ENCODE measurements around the gene ASXL2.
"Not testable (repeated sequence)": the region's sequence is repeated elsewhere in the genome, so short reads cannot be mapped to it uniquely, and the experiment has no call there.

Gene ASXL2

DNA sequence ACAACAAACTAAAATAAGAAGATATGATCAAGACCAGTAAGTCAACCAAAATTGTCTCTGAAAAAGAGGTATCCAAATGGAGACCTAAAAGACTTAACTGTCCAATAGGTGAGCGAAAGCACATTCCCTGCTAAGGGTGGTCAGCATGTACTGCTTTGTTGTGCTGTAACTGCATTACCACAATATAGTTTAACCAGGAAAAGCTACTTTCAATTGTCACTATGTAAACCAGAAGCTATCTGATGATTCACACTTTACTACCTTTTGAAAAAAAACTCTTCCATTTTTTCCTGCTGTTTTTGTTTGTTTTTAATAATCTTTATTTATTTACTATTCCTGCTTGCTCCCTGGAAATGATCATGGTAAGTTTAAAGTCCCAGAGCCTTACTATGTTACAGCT lies 36.1 kb downstream of the ASXL2 start:
- H3K36me3 Mint-ChIP-seq (ENCODE audit: insufficient read depth), result peaks cover 31% of the 10 kb centered on the region
- H3K9me3 Mint-ChIP-seq, result no peaks in the 10 kb centered on the region
- H3K4me1 Mint-ChIP-seq (ENCODE audit: low read depth in 2 of 2), result peaks cover 0 to 17% of the 10 kb centered on the region in 2 donors
- no peak for DNase-seq
- no peak for ATAC-seq (replicated peaks)
- H3K27me3 Mint-ChIP-seq, result no peaks in the 10 kb centered on the region
- H3K27ac Mint-ChIP-seq, result peak overlapping the region in 1 of 2 donors; percentile 58
- H3K4me3 Mint-ChIP-seq, result no peak overlapping the region

GRCh38 chr2:25838152-25838756 lies 40.0 kb downstream of the ASXL2 start:
- no peak overlapping the region for H3K27ac Mint-ChIP-seq
- peaks cover 27% of the 10 kb centered on the region for H3K36me3 Mint-ChIP-seq (ENCODE audit: insufficient read depth)
- no peaks in the 10 kb centered on the region for H3K9me3 Mint-ChIP-seq
- no peak overlapping the region for H3K4me3 Mint-ChIP-seq
- H3K4me1 Mint-ChIP-seq (ENCODE audit: low read depth in 2 of 2), result peaks cover 4 to 25% of the 10 kb centered on the region in 2 donors
- DNase-seq (no peak), ATAC-seq (replicated peaks) (no peak)
- H3K27me3 Mint-ChIP-seq, result no peaks in the 10 kb centered on the region

DNA sequence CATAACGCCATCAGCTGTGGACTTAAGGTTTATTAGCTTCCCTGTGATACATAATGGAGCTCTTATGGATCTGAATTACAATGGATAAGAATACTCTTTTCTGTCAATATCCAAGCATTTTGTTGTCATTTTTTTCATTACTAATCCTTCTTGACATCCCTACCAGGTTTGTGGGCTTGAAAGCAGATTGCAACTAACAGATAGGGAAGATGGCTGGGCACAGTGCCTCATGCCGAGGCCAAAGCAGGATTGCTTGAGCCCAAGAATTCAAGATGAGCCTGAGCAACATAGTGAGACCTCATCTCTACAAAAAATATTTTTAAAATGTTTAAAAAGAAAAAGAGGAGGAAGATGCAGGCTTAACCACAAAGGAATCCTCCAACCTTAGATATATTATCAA lies 42.4 kb downstream of the ASXL2 start:
- H3K27me3 Mint-ChIP-seq, result no peaks in the 10 kb centered on the region
- no peak overlapping the region for H3K4me3 Mint-ChIP-seq
- DNase-seq, result no peak
- H3K4me1 Mint-ChIP-seq (ENCODE audit: low read depth in 2 of 2), result peaks cover 18 to 41% of the 10 kb centered on the region in 2 donors
- ATAC-seq (replicated peaks), result no peak
- H3K27ac Mint-ChIP-seq, result peak overlapping the region in 1 of 2 donors; percentile 78
- H3K36me3 Mint-ChIP-seq (ENCODE audit: insufficient read depth), result peaks cover 11% of the 10 kb centered on the region
- no peaks in the 10 kb centered on the region for H3K9me3 Mint-ChIP-seq

DNA sequence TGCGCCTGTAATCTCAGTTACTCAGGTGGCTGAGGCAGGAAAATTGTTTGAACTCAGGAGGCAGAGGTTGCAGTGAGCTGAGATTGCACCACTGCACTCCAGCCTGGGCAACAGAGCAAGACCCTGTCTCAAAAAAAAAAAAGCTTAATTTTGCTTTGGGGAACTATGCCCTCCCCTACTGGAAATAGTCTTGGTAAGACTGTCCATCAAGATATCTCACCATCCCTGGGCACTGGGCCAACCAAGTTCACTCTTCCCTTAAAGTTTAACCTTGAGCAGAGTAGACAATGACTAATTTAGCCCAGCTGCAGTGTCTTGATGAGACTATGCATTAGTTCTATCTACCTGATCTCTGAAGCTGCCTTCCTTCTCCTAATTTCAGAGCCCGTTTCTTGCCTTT lies 44.7 kb downstream of the ASXL2 start:
- H3K9me3 Mint-ChIP-seq, result no peaks in the 10 kb centered on the region
- peaks cover 4% of the 10 kb centered on the region for H3K36me3 Mint-ChIP-seq (ENCODE audit: insufficient read depth)
- DNase-seq (no peak), ATAC-seq (replicated peaks) (no peak)
- peak overlapping the region in 1 of 2 donors; percentile 38 for H3K27ac Mint-ChIP-seq
- H3K27me3 Mint-ChIP-seq, result no peaks in the 10 kb centered on the region
- peak overlapping the region in 1 of 2 donors; percentile 27 for H3K4me3 Mint-ChIP-seq
- H3K4me1 Mint-ChIP-seq (ENCODE audit: low read depth in 2 of 2), result peaks cover 29 to 51% of the 10 kb centered on the region in 2 donors

DNA sequence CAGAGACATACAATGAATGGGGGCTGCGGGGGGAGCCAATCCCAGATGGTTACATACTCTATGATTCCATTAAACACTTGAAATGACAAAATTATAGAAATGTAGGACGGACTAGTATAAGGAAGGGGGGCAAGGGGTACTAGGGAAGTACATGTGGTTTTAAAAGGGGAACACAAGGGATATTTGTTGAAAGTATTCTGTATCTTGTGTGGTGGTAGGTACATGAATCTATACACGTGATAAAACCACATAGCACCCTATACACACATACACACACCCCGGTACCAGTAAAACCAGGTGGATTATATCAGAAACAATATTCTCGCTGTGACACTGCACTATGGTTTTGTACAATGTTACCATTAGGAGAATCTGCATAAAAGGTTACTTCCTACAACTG lies 45.4 kb downstream of the ASXL2 start:
- DNase-seq, result no peak
- Mint-ChIP-seq H3K4me1 (ENCODE audit: low read depth in 2 of 2) (peaks cover 29 to 47% of the 10 kb centered on the region in 2 donors), H3K9me3 (no peaks in the 10 kb centered on the region), H3K4me3 (peak overlapping the region in 1 of 2 donors; percentile 27), H3K36me3 (ENCODE audit: insufficient read depth) (peaks cover 4% of the 10 kb centered on the region), H3K27me3 (no peaks in the 10 kb centered on the region), H3K27ac (peak overlapping the region in 1 of 2 donors; percentile 73)
- ATAC-seq (replicated peaks), result no peak

DNA sequence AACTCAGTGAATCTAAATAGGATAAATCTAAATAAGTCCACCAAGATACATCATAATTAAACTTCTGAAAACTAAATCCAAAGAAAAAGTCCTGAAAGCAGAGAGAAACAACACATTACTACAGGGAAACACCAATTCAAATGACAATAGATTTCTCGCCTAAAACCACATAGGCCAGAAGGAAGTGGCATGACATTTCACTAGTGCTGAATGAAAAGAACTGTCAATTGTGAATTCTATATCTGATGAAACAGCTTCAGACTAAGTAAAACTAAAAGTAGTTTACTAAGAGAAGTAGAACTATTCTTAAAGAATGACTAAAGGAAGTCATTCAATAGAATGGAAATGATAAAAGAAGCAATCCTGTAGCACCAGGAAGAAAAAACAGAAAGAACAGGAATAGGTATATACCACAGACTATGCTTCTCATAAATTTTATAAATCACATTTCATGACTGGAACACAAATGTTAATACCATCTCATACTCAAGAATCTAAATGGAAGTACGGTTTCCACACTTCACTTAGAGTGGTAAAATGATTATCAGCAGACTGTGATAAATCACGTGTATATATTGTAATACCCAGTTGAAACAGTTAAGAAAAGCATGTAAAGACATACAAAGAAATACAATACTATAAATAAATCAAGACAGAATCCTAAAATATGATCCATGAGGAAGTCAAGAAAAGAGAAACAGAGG lies 46.4 kb downstream of the ASXL2 start:
- Mint-ChIP-seq H3K27me3 (no peaks in the 10 kb centered on the region), H3K9me3 (no peaks in the 10 kb centered on the region), H3K4me1 (ENCODE audit: low read depth in 2 of 2) (peaks cover 29 to 42% of the 10 kb centered on the region in 2 donors), H3K4me3 (peak overlapping the region; percentile 53 to 57), H3K36me3 (ENCODE audit: insufficient read depth) (peaks cover 4% of the 10 kb centered on the region), H3K27ac (peak overlapping the region; percentile 70 to 73)
- ATAC-seq (replicated peaks) (peak; percentile 96), DNase-seq (no peak)

DNA sequence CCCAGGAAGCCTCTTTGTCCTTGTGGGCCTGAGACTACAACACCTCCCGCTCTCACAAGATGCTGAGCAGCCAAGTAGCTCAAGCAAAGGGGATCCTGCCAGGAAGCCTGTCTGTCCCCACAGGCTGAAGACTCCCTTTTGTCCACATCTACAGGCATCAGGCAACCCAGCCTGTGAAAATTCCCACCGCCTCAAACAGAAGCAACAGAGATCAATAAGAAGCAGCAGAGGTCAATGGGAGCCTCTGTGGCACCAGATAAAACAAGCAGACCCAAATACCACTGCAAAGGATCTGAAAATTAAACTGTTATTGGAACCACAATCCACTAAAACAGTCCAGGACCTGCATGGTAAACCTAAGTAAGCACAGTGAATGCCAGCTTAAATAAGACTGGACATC lies 48.5 kb downstream of the ASXL2 start:
- H3K36me3 Mint-ChIP-seq (ENCODE audit: insufficient read depth), result peaks cover under 1% of the 10 kb centered on the region
- DNase-seq, result no peak
- peak overlapping the region in 1 of 2 donors; percentile 70 for H3K27ac Mint-ChIP-seq
- no peaks in the 10 kb centered on the region for H3K9me3 Mint-ChIP-seq
- peak overlapping the region in 1 of 2 donors; percentile 18 for H3K4me3 Mint-ChIP-seq
- peaks cover 43 to 51% of the 10 kb centered on the region in 2 donors for H3K4me1 Mint-ChIP-seq (ENCODE audit: low read depth in 2 of 2)
- no peaks in the 10 kb centered on the region for H3K27me3 Mint-ChIP-seq
- ATAC-seq (replicated peaks), result no peak

- no peaks in the 10 kb centered on the region for H3K9me3 Mint-ChIP-seq
- H3K27me3 Mint-ChIP-seq, result no peaks in the 10 kb centered on the region
- DNase-seq (no peak), ATAC-seq (replicated peaks) (no peak)
- H3K4me1 Mint-ChIP-seq (ENCODE audit: low read depth in 2 of 2), result peaks cover 46 to 55% of the 10 kb centered on the region in 2 donors
- no peak overlapping the region for H3K4me3 Mint-ChIP-seq
- H3K27ac Mint-ChIP-seq, result peak overlapping the region; percentile 1 to 70
- H3K36me3 Mint-ChIP-seq (ENCODE audit: insufficient read depth), result no peaks in the 10 kb centered on the region
These were observed 48.9 kb downstream of the ASXL2 start for GRCh38 chr2:25829377-25829704.

- H3K4me3 Mint-ChIP-seq; H3K27me3 Mint-ChIP-seq; ATAC-seq (replicated peaks); H3K9me3 Mint-ChIP-seq; DNase-seq; H3K36me3 Mint-ChIP-seq (ENCODE audit: insufficient read depth): not testable (repeated sequence)
- Mint-ChIP-seq H3K4me1 (ENCODE audit: low read depth in 2 of 2) (peaks cover 43 to 53% of the 10 kb centered on the region in 2 donors), H3K27ac (peak overlapping the region; percentile 1 to 70)
These were observed 49.5 kb downstream of the ASXL2 start for GRCh38 chr2:25828532-25829376.

DNA sequence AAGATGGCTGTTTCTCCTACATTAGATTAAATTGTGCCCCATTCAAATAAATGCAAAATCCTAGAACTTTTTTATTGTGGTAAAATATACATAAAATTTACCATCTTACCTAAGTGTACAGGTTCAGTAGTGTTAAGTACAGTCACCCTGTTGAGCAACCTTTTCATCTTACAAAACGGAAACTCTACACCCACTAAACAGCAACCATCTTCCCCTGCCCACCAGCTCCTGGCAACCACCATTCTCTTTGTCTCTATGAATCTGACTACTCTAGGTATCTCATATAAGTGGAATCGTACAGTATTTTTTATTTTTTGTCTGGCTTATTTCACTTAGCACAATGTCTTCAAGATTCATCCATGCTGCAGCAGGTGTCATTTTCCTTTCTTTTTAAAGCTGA lies 53.0 kb downstream of the ASXL2 start:
- Mint-ChIP-seq H3K4me1 (ENCODE audit: low read depth in 2 of 2) (peaks cover 39 to 57% of the 10 kb centered on the region in 2 donors), H3K27ac (peak overlapping the region; percentile 12 to 57), H3K4me3 (peak overlapping the region; percentile 41 to 57), H3K9me3 (no peaks in the 10 kb centered on the region), H3K27me3 (no peaks in the 10 kb centered on the region), H3K36me3 (ENCODE audit: insufficient read depth) (peaks cover 6% of the 10 kb centered on the region)
- ATAC-seq (replicated peaks) (peak; percentile 80), DNase-seq (peak; percentile 13 to 15 (median 13))

DNA sequence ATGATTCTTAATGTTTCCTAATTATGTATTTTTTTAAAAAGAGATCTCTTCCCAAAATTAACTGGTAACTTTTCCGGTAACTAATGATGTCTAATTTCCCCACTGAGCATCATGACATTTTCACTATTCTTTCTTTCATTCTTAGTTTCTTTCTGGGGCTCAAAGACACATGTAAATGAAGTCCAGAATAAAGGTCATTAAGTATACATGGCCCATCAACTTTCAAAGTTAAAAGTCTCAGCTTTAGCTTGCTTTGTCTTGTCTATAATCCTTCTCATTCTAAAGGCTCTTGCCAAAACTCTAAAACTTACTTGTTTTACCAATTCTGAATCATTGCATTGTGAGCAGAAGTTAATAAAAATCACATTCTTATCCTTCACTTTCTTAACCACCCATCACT lies 53.6 kb downstream of the ASXL2 start:
- ATAC-seq (replicated peaks), result no peak
- H3K27ac Mint-ChIP-seq, result peak overlapping the region; percentile 12 to 57

DNA sequence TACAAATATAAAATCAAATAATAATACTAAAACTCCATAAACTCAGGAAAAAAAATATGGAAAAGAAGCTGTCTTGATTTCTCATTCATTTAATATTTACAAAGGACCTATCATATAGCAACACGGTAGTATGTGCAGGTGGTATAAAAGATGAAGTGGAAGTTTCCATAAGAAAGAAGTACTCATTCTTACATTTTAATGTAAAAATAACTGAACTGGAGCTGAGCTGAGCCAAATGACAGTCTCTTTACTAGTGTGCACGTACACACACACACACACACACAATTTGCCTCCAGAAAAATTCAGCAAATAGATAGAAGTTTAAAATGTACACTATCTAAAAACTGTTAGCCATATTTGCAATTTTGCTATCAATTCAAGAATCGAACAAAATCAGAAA lies 54.1 kb downstream of the ASXL2 start:
- Mint-ChIP-seq H3K27ac (peak overlapping the region; percentile 12 to 57), H3K36me3 (ENCODE audit: insufficient read depth) (peaks cover 6% of the 10 kb centered on the region), H3K4me1 (ENCODE audit: low read depth in 2 of 2) (peaks cover 33 to 51% of the 10 kb centered on the region in 2 donors), H3K27me3 (no peaks in the 10 kb centered on the region), H3K9me3 (no peaks in the 10 kb centered on the region), H3K4me3 (peak overlapping the region; percentile 41 to 57)
- ATAC-seq (replicated peaks) (no peak), DNase-seq (no peak)

More for the DNA sequence above, 53.6 kb downstream of the ASXL2 start:
- H3K4me1 Mint-ChIP-seq (ENCODE audit: low read depth in 2 of 2), result peaks cover 35 to 52% of the 10 kb centered on the region in 2 donors
- no peak for DNase-seq
- H3K27me3 Mint-ChIP-seq, result no peaks in the 10 kb centered on the region
- H3K9me3 Mint-ChIP-seq, result no peaks in the 10 kb centered on the region
- peak overlapping the region; percentile 41 to 57 for H3K4me3 Mint-ChIP-seq
- peaks cover 6% of the 10 kb centered on the region for H3K36me3 Mint-ChIP-seq (ENCODE audit: insufficient read depth)

All from effector memory CD8-positive, alpha-beta T cell (primary cell).